SK-N-MC (cell line): ENCODE data around the gene MRPS18C.

ENCODE experiments used
- EZH2 ChIP-seq: fragments of 200-600 bp; sonication (generic); IDR thresholded peaks from one replicate; pipeline ENCODE4 v1.6.1; 2017; ENCODE audit warnings: antibody characterized with exemption
- FOXP2 ChIP-seq: optimal IDR thresholded peaks from 2 replicates; pipeline ENCODE3; 2011; ENCODE audit warnings: mild to moderate bottlenecking, moderate library complexity; ENCODE audit not compliant: insufficient read depth; ENCODE audit errors: extremely low read length, control extremely low read depth
- POLR2AphosphoS5 ChIP-seq: IDR thresholded peaks from 2 replicates; pipeline ENCODE4 v1.6.1; 2012; ENCODE audit warnings: mild to moderate bottlenecking, low read depth, low read length, borderline replicate concordance

DNA sequence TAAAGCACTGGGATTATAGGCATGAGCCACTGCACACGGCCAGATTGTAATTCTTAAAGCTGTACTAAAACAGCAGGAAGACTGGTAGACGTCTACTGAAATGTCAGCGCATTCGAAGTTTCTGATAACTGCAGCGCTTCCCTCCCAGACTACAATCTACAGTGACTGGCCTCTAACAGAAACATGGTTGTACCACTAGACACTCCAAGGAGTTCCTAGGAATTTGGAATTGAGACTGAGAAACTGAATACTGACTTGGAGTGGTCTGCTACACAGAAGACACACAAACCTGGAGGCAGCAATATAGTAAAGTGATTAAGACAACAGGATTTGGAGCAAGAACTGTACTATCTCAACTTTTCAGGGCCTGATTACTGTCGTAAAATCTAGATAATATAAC lies 1.2 kb upstream of the MRPS18C start:
- TF ChIP-seq POLR2AphosphoS5 (no peak), EZH2 (no peak), FOXP2 (no peak)
